SH-SY5Y (cell line): ENCODE measurements around the gene RASGRF1.

ENCODE experiments used
- GATA2 ChIP-seq: IDR thresholded peaks from 2 replicates; pipeline ENCODE4 v1.6.1; 2011; ENCODE audit warnings: mild to moderate bottlenecking, low read depth, low read length
- GATA3 ChIP-seq: IDR thresholded peaks from 2 replicates; pipeline ENCODE4 v1.6.1; 2011; ENCODE audit warnings: low read depth, mild to moderate bottlenecking, low read length, moderate library complexity

DNA sequence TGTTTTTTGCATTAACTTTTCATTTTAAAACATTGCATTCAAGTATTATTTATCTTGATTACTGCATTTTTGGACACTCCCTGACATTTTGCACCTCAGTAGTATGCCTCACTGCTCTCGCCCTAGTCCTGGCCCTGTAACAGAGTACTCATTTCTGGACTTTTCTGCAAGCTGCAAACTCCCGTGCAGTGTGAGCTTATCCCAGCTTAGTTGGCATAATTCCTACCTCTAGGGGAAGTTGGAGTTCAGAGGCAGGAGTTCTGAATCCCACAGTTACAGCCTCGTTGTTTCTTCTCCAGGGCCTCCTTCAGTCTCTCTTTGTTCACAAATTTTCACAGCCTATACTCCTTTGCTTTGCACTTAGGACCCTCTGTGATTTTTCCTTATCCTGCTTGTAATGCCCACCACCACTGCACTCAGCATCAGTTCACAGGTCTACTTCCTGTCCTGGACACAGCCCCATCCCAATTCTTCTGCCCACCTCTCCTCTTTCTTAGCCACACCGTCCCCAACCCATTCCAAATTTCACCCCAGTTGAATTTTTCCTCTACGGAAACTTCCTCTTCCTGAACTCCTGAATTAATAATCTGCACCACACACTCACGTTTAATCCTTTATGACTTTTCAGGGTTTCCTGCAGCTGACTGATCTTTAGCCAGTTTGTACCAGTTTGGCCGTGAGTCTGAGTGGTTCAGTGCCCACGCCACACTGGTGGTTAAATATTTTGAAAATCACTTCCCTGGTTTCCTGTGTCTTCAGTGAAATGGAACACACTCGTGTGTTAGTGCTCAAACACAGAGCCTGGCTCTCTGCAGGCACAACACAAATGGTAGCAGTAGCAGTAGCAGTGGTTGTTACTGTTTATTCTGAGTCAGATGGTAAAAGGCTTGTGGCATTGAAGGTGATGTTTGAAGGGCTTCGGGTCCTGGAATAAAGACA lies 139.4 kb downstream of the RASGRF1 start:
- no peak for TF ChIP-seq GATA2
- no peak for TF ChIP-seq GATA3
